Esophagus muscularis mucosa (tissue), 4 donors: ENCODE results near the gene TLCD1. TPM values are rescaled to one million over a fixed set of nuclear protein-coding genes. Genes with fewer than 3 reads are reported as not detected.
A peak's percentile ranks its signal among the peaks of the same experiment; 100 is the strongest.

Experiments
- DNase-seq: peaks from one replicate; pipeline ENCODE4 v3.0.0-alpha.2; 2017; ENCODE audit errors: extremely low spot score
- H3K27ac ChIP-seq, 4 donors: fragments of 200-600 bp; sonication (generic); replicated peaks in 1 of 4; 1 replicate in 3 of 4; 2 replicates in 1 of 4; pipeline ENCODE4 v1.5.1; 2016 to 2019; ENCODE audit warnings: mild to moderate bottlenecking in 1 of 4
- H3K27me3 ChIP-seq, 4 donors: fragments of 200-600 bp; sonication (generic); one replicate each; pipeline versions ENCODE4 v1.5.1 to v1.6.0; 2016 to 2019
- H3K36me3 ChIP-seq, 4 donors: fragments of 200-600 bp; sonication (generic); one replicate each; pipeline ENCODE4 v1.5.1; 2016 to 2019
- H3K4me1 ChIP-seq, 4 donors: fragments of 200-600 bp; sonication (generic); one replicate each; pipeline ENCODE4 v1.5.1; 2016 to 2019
- H3K4me3 ChIP-seq, 4 donors: fragments of 200-600 bp; sonication (generic); 1 replicate in 2 of 4; 2 replicates in 2 of 4; pipeline ENCODE4 v1.5.1; 2016 to 2019; ENCODE audit warnings: mild to moderate bottlenecking in 4 of 4, moderate library complexity in 1 of 4
- H3K9me3 ChIP-seq, 4 donors: fragments of 200-600 bp; sonication (generic); 1 replicate in 3 of 4; 2 replicates in 1 of 4; pipeline ENCODE4 v1.5.1; 2016 to 2019
- CTCF ChIP-seq, 3 experiments: fragments of 200-600 bp in 2 of 3; fragments of 450-650 bp in 1 of 3; sonication (generic) in 2 of 3; IDR thresholded peaks; one replicate each; pipeline ENCODE4 v1.5.1; 2017 to 2019; ENCODE audit warnings: antibody characterized with exemption in 3 of 3, mild to moderate bottlenecking in 2 of 3, moderate library complexity in 1 of 3
- EP300 ChIP-seq: sonication (generic); formaldehyde crosslinking; IDR thresholded peaks from one replicate; pipeline ENCODE4 v1.6.1; 2017; ENCODE audit warnings: antibody characterized with exemption
- POLR2A ChIP-seq: fragments of 450-650 bp; IDR thresholded peaks from one replicate; pipeline ENCODE4 v1.6.1; 2017; ENCODE audit warnings: antibody characterized with exemption, moderate library complexity, mild to moderate bottlenecking, low read depth
- POLR2AphosphoS5 ChIP-seq, 2 donors: sonication (generic); formaldehyde crosslinking; IDR thresholded peaks; one replicate each; pipeline ENCODE4 v1.6.1; 2017; ENCODE audit warnings: antibody characterized with exemption in 2 of 2
- WGBS: methylation state at CpG from one replicate; pipeline ENCODE4 v1.1.5; 2018; 5-methylcytosine and 5-hydroxymethylcytosine counted together
- intact Hi-C: fragments of 100-400 bp; cut with DNase I; formaldehyde crosslinking; loops from one replicate; pipeline ENCODE4 v1.15.1; 2023
- total RNA-seq, 4 donors: library from RNA; depleted of rRNA; stranded (reverse); fragments of >200 nt; gene quantifications; one replicate each; pipeline versions ENCODE4 v1.1.0 to v1.2.1, GENCODE V29; 2016

Gene TLCD1
- total RNA-seq, 4 donors from 2014 or later, result 1.0 to 1.5 (median 1.3) TPM; not detected in 1

GRCh38 chr17:28756049-28756804 lies 30.2 kb upstream of the TLCD1 start:
- peaks cover 17 to 43% (median 33%) of the 10 kb centered on the region in 4 donors for H3K36me3 ChIP-seq
- H3K27ac ChIP-seq, result no peak overlapping the region
- intact Hi-C loops, result loop anchor here (5.0 kb wide), 1 partner anchor 141 kb away; the partner anchor contains the start of gene FLOT2
- TF ChIP-seq EP300 (no peak), POLR2A (no peak), POLR2AphosphoS5 (IDR thresholded peaks at IDR 0.05) (no peak), CTCF (IDR thresholded peaks at IDR 0.05) (no peak)
- no peak overlapping the region for H3K4me3 ChIP-seq
- no peaks in the 10 kb centered on the region for H3K27me3 ChIP-seq
- peaks cover 9 to 14% (median 11%) of the 10 kb centered on the region in 4 donors for H3K4me1 ChIP-seq
- no peak for DNase-seq
- H3K9me3 ChIP-seq, result no peaks in the 10 kb centered on the region
- WGBS, result 79% methylated on average over 5 of the region's 5 CpGs

GRCh38 chr17:28755486-28755885 lies 29.5 kb upstream of the TLCD1 start:
- H3K4me3 ChIP-seq, result no peak overlapping the region
- intact Hi-C loops, result loop anchor here (5.0 kb wide), 1 partner anchor 142 kb away; the partner anchor contains the start of gene FLOT2
- peaks cover 17 to 42% (median 32%) of the 10 kb centered on the region in 4 donors for H3K36me3 ChIP-seq
- DNase-seq, result no peak
- 93% methylated on average over 7 of the region's 7 CpGs for WGBS
- no peaks in the 10 kb centered on the region for H3K9me3 ChIP-seq
- peaks cover 2 to 7% (median 5%) of the 10 kb centered on the region in 4 donors for H3K4me1 ChIP-seq
- no peak overlapping the region for H3K27ac ChIP-seq
- no peak for TF ChIP-seq CTCF (IDR thresholded peaks at IDR 0.05)
- no peak for TF ChIP-seq POLR2A
- no peak for TF ChIP-seq EP300
- no peak for TF ChIP-seq POLR2AphosphoS5 (IDR thresholded peaks at IDR 0.05)
- no peaks in the 10 kb centered on the region for H3K27me3 ChIP-seq

DNA sequence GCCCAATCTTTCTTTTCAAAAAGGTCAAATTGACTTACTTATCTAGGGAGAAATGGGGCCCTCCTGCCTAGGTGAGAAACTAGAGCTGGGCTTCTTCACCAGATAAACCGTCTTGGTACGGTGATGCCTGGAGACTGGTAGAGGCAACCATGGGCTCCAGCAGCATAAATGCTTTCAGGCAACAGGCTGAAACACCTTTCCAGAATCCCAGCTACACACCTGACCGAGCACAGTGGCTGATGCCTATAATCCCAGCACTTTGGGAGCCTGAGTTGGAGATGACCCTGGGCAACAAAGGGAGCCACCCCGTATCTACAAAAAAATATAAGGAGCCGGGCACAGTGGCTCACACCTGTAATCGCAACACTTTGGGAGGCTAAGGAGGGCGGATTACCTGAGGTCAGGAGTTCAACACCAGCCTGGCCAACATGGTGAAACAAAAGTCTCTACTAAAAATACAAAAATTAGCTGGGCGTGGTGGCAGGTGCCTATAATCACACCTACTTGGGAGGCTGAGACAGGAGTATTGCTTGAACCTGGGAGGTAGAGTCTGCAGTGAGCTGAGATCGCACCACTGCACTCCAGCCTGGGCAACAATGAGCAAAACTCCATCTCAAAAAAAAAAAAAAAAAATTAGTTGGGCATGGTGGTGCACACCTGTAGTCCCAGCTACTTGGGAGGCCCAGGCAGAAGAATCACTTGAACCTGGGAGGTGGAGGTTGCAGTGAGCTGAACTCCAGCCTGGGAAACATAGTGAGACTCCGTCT lies 25.8 kb upstream of the TLCD1 start:
- H3K36me3 ChIP-seq, result peaks cover 0 to 34% (median 26%) of the 10 kb centered on the region in 4 donors
- TF ChIP-seq EP300 (no peak), POLR2AphosphoS5 (IDR thresholded peaks at IDR 0.05) (no peak), CTCF (IDR thresholded peaks at IDR 0.05) (no peak), POLR2A (no peak)
- WGBS, result 94% methylated on average over 10 of the region's 10 CpGs
- DNase-seq, result no peak
- no peaks in the 10 kb centered on the region for H3K9me3 ChIP-seq
- intact Hi-C loops, result no loop called here
- H3K27me3 ChIP-seq, result no peaks in the 10 kb centered on the region
- no peak overlapping the region for H3K27ac ChIP-seq
- peaks cover 12 to 30% (median 26%) of the 10 kb centered on the region in 4 donors for H3K4me1 ChIP-seq
- no peak overlapping the region for H3K4me3 ChIP-seq

GRCh38 chr17:28750178-28751047 lies 24.4 kb upstream of the TLCD1 start:
- H3K4me1 ChIP-seq, result peaks cover 25 to 41% (median 37%) of the 10 kb centered on the region in 4 donors
- H3K27ac ChIP-seq, result peak overlapping the region in 3 of 4 donors; percentile 13 to 60 (median 43)
- no peaks in the 10 kb centered on the region for H3K27me3 ChIP-seq
- DNase-seq, result peak; percentile 98
- no peak for TF ChIP-seq EP300
- peak; percentile 67 to 83 for TF ChIP-seq POLR2AphosphoS5 (IDR thresholded peaks at IDR 0.05)
- TF ChIP-seq POLR2A, result no peak
- peak in 2 of 3 experiments; percentile 100 for TF ChIP-seq CTCF (IDR thresholded peaks at IDR 0.05)
- intact Hi-C loops, result no loop called here
- H3K4me3 ChIP-seq, result no peak overlapping the region
- no peaks in the 10 kb centered on the region for H3K9me3 ChIP-seq
- 38% methylated on average over 20 of the region's 20 CpGs for WGBS
- H3K36me3 ChIP-seq, result peaks cover 0 to 34% (median 23%) of the 10 kb centered on the region in 4 donors
